Tibial nerve (tissue), 4 donors: ENCODE data around the gene C3orf80. TPM values are rescaled to one million over a fixed set of nuclear protein-coding genes. Genes with fewer than 3 reads are reported as not detected.

Source experiments
- DNase-seq, 2 donors: peaks; one replicate each; pipeline ENCODE4 v3.0.0-alpha.2; 2019; ENCODE audit warnings: low spot score in 2 of 2
- H3K27ac ChIP-seq, 4 donors: fragments of 200-600 bp; sonication (generic) in 3 of 4; one replicate each; pipeline ENCODE4 v1.5.1; 2017 to 2019; ENCODE audit warnings: mild to moderate bottlenecking in 1 of 4
- H3K27me3 ChIP-seq, 2 donors: fragments of 200-600 bp; sonication (generic) in 1 of 2; one replicate each; pipeline versions ENCODE4 v1.5.1 to v1.6.0; 2017 to 2019
- H3K36me3 ChIP-seq, 3 donors: fragments of 200-600 bp; sonication (generic); one replicate each; pipeline ENCODE4 v1.5.1; 2018 to 2019
- H3K4me1 ChIP-seq, 4 donors: fragments of 200-600 bp; sonication (generic) in 3 of 4; one replicate each; pipeline ENCODE4 v1.5.1; 2017 to 2019
- H3K4me3 ChIP-seq, 4 donors: fragments of 200-600 bp; sonication (generic) in 3 of 4; one replicate each; pipeline ENCODE4 v1.5.1; 2017 to 2019; ENCODE audit warnings: mild to moderate bottlenecking in 1 of 4, moderate library complexity in 1 of 4
- H3K9me3 ChIP-seq, 4 donors: fragments of 200-600 bp; sonication (generic) in 3 of 4; one replicate each; pipeline ENCODE4 v1.5.1; 2017 to 2019
- CTCF ChIP-seq, 5 experiments: fragments of 200-600 bp in 3 of 5; fragments of 450-650 bp in 2 of 5; sonication (generic) in 3 of 5; IDR thresholded peaks; one replicate each; pipeline ENCODE4 v1.5.1; 2016 to 2019; ENCODE audit warnings: antibody characterized with exemption in 5 of 5, mild to moderate bottlenecking in 3 of 5, moderate library complexity in 2 of 5
- EP300 ChIP-seq, 2 donors: sonication (generic); formaldehyde crosslinking; IDR thresholded peaks; one replicate each; pipeline ENCODE4 v1.6.1; 2017; ENCODE audit warnings: antibody characterized with exemption in 2 of 2, mild to moderate bottlenecking in 1 of 2
- POLR2A ChIP-seq, 2 donors: fragments of 450-650 bp; IDR thresholded peaks; one replicate each; pipeline ENCODE4 v1.6.1; 2017; ENCODE audit warnings: antibody characterized with exemption in 2 of 2, mild to moderate bottlenecking in 2 of 2, moderate library complexity in 2 of 2
- WGBS, 2 donors: methylation state at CpG; one replicate each; pipeline ENCODE4 v1.1.5; 2018; 5-methylcytosine and 5-hydroxymethylcytosine counted together
- total RNA-seq, 4 donors: library from RNA; depleted of rRNA; stranded (reverse); fragments of >200 nt; gene quantifications; one replicate each; pipeline ENCODE4 v1.1.0, GENCODE V29; 2016

C3orf80 gene
- total RNA-seq, 4 donors from 2014 or later = 0.84 to 2.2 (median 1.8) TPM; not detected in 1

- no peak overlapping the region for H3K4me3 ChIP-seq
- H3K27ac ChIP-seq = no peak overlapping the region
- H3K27me3 ChIP-seq = no peaks in the 10 kb centered on the region
- H3K9me3 ChIP-seq = no peaks in the 10 kb centered on the region
- H3K4me1 ChIP-seq = peaks cover 0 to 7% (median 3%) of the 10 kb centered on the region in 4 donors
- no peak for TF ChIP-seq CTCF (IDR thresholded peaks at IDR 0.05)
- TF ChIP-seq EP300 (IDR thresholded peaks at IDR 0.05) = no peak
- no peak for TF ChIP-seq POLR2A (IDR thresholded peaks at IDR 0.05)
- DNase-seq = no peak
- 84 to 85% methylated on average over 4 of the region's 4 CpGs for WGBS, 2 donors
- H3K36me3 ChIP-seq = no peaks in the 10 kb centered on the region
These were observed 41.7 kb upstream of the C3orf80 start for GRCh38 chr3:160183345-160184076.

- Histone ChIP-seq H3K36me3 (no peaks in the 10 kb centered on the region), H3K4me1 (peaks cover 0 to 7% (median 3%) of the 10 kb centered on the region in 4 donors), H3K4me3 (no peak overlapping the region), H3K27me3 (no peaks in the 10 kb centered on the region), H3K27ac (no peak overlapping the region), H3K9me3 (no peaks in the 10 kb centered on the region)
- DNase-seq = no peak
- no peak for TF ChIP-seq POLR2A (IDR thresholded peaks at IDR 0.05)
- TF ChIP-seq CTCF (IDR thresholded peaks at IDR 0.05) = no peak
- no peak for TF ChIP-seq EP300 (IDR thresholded peaks at IDR 0.05)
- 48% methylated on average over 3 of the region's 3 CpGs for WGBS, 2 donors
These were observed 40.6 kb upstream of the C3orf80 start for GRCh38 chr3:160184655-160185054.

- no peaks in the 10 kb centered on the region for H3K36me3 ChIP-seq
- H3K27me3 ChIP-seq = no peaks in the 10 kb centered on the region
- TF ChIP-seq EP300 (IDR thresholded peaks at IDR 0.05) (no peak), POLR2A (IDR thresholded peaks at IDR 0.05) (no peak), CTCF (IDR thresholded peaks at IDR 0.05) (no peak)
- peaks cover 0 to 7% (median under 1%) of the 10 kb centered on the region in 4 donors for H3K4me1 ChIP-seq
- DNase-seq = no peak
- H3K4me3 ChIP-seq = no peak overlapping the region
- H3K9me3 ChIP-seq = no peaks in the 10 kb centered on the region
- no peak overlapping the region for H3K27ac ChIP-seq
These were observed 39.5 kb upstream of the C3orf80 start for GRCh38 chr3:160185751-160186150.

GRCh38 chr3:160187288-160187687 is 37.9 kb upstream of the C3orf80 start:
- Histone ChIP-seq H3K4me1 (peaks cover 0 to 7% (median 0%) of the 10 kb centered on the region in 4 donors), H3K9me3 (no peaks in the 10 kb centered on the region), H3K27ac (no peak overlapping the region), H3K36me3 (no peaks in the 10 kb centered on the region), H3K27me3 (no peaks in the 10 kb centered on the region), H3K4me3 (no peak overlapping the region)
- whole genome bisulfite sequencing, 2 donors = 62 to 89% methylated on average over 2 of the region's 2 CpGs
- no peak for DNase-seq
- TF ChIP-seq POLR2A (IDR thresholded peaks at IDR 0.05) (no peak), CTCF (IDR thresholded peaks at IDR 0.05) (no peak), EP300 (IDR thresholded peaks at IDR 0.05) (no peak)

GRCh38 chr3:160192310-160193029 is 32.8 kb upstream of the C3orf80 start:
- H3K9me3 ChIP-seq = no peaks in the 10 kb centered on the region
- 73 to 82% methylated on average over 1 of the region's 1 CpG for WGBS, 2 donors
- no peak for DNase-seq

More at GRCh38 chr3:160192310-160193029, 32.8 kb upstream of the C3orf80 start:
- TF ChIP-seq EP300 (IDR thresholded peaks at IDR 0.05) (no peak), POLR2A (IDR thresholded peaks at IDR 0.05) (no peak), CTCF (IDR thresholded peaks at IDR 0.05) (no peak)
- Histone ChIP-seq H3K27ac (no peak overlapping the region), H3K4me3 (no peak overlapping the region), H3K27me3 (no peaks in the 10 kb centered on the region), H3K4me1 (no peaks in the 10 kb centered on the region), H3K36me3 (no peaks in the 10 kb centered on the region)
